Measurements from ENCODE around the gene API5.

Gene API5

GRCh38 chr11:43354311-43354710 is 42.5 kb downstream of the API5 start:
- no peak for DNase-seq
- Histone ChIP-seq H3K4me3 (ENCODE audit: low read depth, low read length) (no peak overlapping the region), H3K9me3 (ENCODE audit: severe bottlenecking) (no peaks in the 10 kb centered on the region), H3K36me3 (peaks cover 5% of the 10 kb centered on the region; the same call in 1 of the 2 replicates), H3K27me3 (ENCODE audit: insufficient read depth, low read depth, severe bottlenecking) (no peaks in the 10 kb centered on the region), H3K27ac (no peak overlapping the region)
- no peak for TF ChIP-seq CTCF (IDR thresholded peaks at IDR 0.05; ENCODE audit: low read depth, low read length)

- H3K36me3 ChIP-seq: peaks cover 5% of the 10 kb centered on the region; the same call in 1 of the 2 replicates
Measured at GRCh38 chr11:43356336-43356735, 44.5 kb downstream of the API5 start.

GRCh38 chr11:43358279-43358800 is 46.5 kb downstream of the API5 start:
- Histone ChIP-seq H3K36me3 (peaks cover 5% of the 10 kb centered on the region; the same call in 1 of the 2 replicates), H3K9me3 (ENCODE audit: severe bottlenecking) (no peaks in the 10 kb centered on the region), H3K27me3 (ENCODE audit: insufficient read depth, low read depth, severe bottlenecking) (no peaks in the 10 kb centered on the region), H3K27ac (peak overlapping the region; percentile 99), H3K4me3 (ENCODE audit: low read depth, low read length) (peak overlapping the region; percentile 81)
- DNase-seq: no peak
- no peak for TF ChIP-seq CTCF (IDR thresholded peaks at IDR 0.05; ENCODE audit: low read depth, low read length)

More at GRCh38 chr11:43356336-43356735, 44.5 kb downstream of the API5 start:
- no peak for DNase-seq
- Histone ChIP-seq H3K4me3 (ENCODE audit: low read depth, low read length) (no peak overlapping the region), H3K27me3 (ENCODE audit: insufficient read depth, low read depth, severe bottlenecking) (no peaks in the 10 kb centered on the region), H3K9me3 (ENCODE audit: severe bottlenecking) (no peaks in the 10 kb centered on the region), H3K27ac (no peak overlapping the region)
- no peak for TF ChIP-seq CTCF (IDR thresholded peaks at IDR 0.05; ENCODE audit: low read depth, low read length)

- H3K36me3 ChIP-seq: peaks cover 5% of the 10 kb centered on the region; the same call in 1 of the 2 replicates
- peak within 1 kb of the TSS; percentile 99 for H3K27ac ChIP-seq
- TF ChIP-seq CTCF (IDR thresholded peaks at IDR 0.05; ENCODE audit: low read depth, low read length): no peak
- no peaks in the 10 kb centered on the region for H3K27me3 ChIP-seq (ENCODE audit: insufficient read depth, low read depth, severe bottlenecking)
- peak within 1 kb of the TSS; percentile 81 for H3K4me3 ChIP-seq (ENCODE audit: low read depth, low read length)
- DNase-seq: peak; percentile 96
- H3K9me3 ChIP-seq (ENCODE audit: severe bottlenecking): no peaks in the 10 kb centered on the region
Measured at GRCh38 chr11:43358801-43359421, 47.1 kb downstream of the API5 start, which contains the start of gene TTC17. Gene TTC17 (plus strand): TSS chr11:43358920. CDS start chr11:43358955, 35 bp downstream.

- Histone ChIP-seq H3K4me3 (ENCODE audit: low read depth, low read length) (peak overlapping the region; percentile 81), H3K27me3 (ENCODE audit: insufficient read depth, low read depth, severe bottlenecking) (no peaks in the 10 kb centered on the region), H3K27ac (peak overlapping the region; percentile 99), H3K36me3 (peaks cover 5% of the 10 kb centered on the region; the same call in 1 of the 2 replicates), H3K9me3 (ENCODE audit: severe bottlenecking) (no peaks in the 10 kb centered on the region)
- DNase-seq: no peak
- no peak for TF ChIP-seq CTCF (IDR thresholded peaks at IDR 0.05; ENCODE audit: low read depth, low read length)
Measured at GRCh38 chr11:43359422-43359818, 47.6 kb downstream of the API5 start.

Measured in WERI-Rb-1 (cell line).